Frontal cortex (tissue), 4 donors: ENCODE measurements around the gene FBXO10. TPM values are rescaled to one million over a fixed set of nuclear protein-coding genes. Genes with fewer than 3 reads are reported as not detected.
"Not testable (repeated sequence)": the region's sequence is repeated elsewhere in the genome, so short reads cannot be mapped to it uniquely, and the experiment has no call there.

Experiments used
- DNase-seq, 2 donors: peaks; one replicate each; pipeline ENCODE4 v3.0.0; 2012; ENCODE audit warnings: low spot score in 2 of 2
- FAIRE-seq: peaks from 2 replicates; lab custom pipeline; 2012; peaks lifted over from hg19 to GRCh38; lab: Jason Lieb, UNC
- total RNA-seq: library from RNA; depleted of rRNA; stranded (reverse); fragments of >200 nt; gene quantifications from one replicate; pipeline ENCODE4 v1.2.3, GENCODE V29; 2014
- donor health status: control.
- donor health status: control.
- donor health status: control.

FBXO10 gene
- total RNA-seq, 1 donor from 2014 or later, result 8.6 TPM

DNA sequence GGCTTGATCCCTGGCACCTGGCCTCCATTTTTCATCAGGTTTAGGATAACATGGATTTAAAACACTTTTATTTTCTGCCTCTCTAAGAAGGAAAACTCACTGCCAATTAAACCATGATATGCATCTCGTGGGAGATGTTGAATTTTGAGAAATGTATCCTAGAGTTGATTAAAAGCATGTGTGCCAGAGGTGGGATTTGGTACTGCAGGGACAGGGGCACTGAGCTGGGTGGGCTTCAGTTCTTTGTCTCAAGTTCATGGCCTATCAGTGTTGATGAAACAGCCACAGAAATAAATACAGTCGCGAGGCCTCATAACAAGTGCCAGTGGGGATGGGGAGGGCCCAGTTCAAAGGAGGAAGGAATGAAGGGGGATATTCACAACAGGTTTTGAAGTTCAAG, 55.5 kb downstream of the FBXO10 start:
- FAIRE-seq (no peak), DNase-seq (no peak)

DNA sequence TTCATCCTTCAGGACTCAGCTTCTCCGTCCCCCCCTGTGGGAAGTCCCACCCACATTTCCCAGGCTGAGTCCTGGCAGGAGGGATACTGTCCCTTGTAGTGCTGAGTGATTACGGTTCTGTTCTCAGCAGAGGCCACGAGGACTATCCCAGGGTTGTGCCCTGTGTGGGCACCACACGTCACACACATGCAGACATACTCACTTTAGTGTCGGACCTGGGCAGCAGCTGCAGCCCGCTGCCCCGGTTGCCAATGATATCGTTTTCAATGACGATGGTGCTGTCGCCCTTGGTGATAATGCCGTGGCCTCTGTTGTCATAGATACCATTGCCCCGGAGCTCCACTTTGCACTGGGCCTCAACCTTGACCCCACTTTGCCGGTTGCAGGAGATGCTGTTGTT, 58.3 kb downstream of the FBXO10 start:
- no peak for FAIRE-seq
- no peak for DNase-seq

DNA sequence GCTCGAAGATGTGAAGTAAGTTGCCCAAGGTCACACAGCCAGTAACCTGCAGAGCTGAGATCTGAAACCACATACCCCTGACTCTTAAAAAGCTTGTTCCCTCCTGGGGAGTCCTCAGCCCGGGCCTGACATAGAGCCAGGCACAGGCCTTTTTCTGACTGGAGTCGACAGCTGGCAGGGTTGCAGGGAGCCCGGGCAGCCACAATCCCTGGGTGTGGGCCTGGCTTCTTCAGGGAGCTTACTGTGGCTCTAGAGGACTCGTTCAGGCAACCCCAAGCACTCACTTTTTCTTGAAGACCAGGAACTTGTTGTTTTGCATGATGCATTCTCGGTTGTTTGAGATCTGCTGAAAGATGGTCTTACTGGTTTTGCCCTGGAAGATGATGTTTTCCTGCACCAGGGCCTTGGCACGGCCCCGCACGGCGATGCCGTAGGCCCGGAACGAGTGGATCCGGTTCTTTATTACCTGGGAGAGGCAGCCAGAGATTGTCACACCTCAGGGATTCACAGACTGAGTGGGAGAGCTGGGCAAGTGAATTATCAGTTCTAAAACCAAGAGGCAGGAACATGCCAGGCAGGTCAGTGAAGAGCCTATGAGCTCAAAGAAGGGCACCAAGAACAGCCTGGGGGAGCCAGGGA, 60.4 kb downstream of the FBXO10 start:
- FAIRE-seq (no peak), DNase-seq (no peak)

DNA sequence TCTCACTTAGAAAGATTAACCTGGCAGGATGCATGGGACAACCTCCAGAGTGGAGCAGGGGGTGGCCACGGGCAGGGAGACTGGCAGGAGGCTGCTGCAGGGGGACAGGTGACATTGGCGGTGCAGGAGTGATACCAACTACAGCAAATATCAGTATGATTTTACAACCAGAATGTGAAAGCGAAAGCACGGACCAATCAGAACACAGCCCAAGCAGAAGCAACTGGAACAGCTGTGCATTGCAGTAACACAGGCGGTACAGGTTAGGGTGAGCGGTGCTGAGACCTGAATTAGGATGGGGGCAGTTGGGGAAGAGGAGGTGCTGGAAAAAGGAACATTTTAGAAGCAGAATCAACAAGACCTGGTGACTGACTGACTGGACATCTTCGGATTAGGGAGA, 61.2 kb downstream of the FBXO10 start:
- FAIRE-seq, result no peak
- DNase-seq, result no peak

DNA sequence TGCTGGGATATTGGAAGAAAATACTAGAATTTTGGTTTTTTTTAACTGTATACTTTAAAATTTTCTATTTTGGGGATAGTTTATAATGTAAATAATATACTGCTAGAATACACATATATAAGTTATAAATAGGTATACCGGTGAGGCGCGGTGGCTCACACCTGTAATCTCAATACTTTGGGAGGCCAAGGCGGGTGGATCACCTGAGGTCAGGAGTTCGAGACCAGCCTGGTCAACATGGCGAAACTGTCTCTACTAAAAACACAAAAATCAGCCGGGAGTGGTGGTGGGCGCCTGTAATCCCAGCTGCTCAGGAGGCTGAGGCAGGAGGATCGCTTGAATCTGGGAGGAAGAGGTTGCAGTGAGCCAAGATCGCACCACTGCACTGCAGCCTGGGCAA, 61.8 kb downstream of the FBXO10 start:
- DNase-seq, FAIRE-seq: not testable (repeated sequence)

DNA sequence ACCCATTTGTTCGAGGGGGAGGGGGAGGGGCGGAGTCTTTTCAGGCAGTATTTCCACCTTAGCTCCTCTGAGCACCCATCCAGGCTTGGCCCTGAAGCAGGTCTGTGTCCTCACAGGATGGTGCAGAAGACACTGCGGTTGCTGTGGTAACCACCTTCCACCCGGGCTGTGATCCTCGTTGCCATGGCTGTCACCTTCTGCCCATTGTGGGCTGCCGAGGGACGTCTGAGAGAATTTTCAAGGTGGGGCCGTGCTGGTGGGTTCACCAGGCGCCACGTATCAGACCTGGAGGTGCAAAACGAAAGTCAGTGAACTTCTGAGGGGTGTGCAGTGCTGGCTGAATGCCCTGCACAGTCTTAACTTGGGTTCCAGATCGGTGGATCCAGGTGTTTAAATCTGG, 63.7 kb downstream of the FBXO10 start:
- DNase-seq, result no peak
- FAIRE-seq, result no peak

DNA sequence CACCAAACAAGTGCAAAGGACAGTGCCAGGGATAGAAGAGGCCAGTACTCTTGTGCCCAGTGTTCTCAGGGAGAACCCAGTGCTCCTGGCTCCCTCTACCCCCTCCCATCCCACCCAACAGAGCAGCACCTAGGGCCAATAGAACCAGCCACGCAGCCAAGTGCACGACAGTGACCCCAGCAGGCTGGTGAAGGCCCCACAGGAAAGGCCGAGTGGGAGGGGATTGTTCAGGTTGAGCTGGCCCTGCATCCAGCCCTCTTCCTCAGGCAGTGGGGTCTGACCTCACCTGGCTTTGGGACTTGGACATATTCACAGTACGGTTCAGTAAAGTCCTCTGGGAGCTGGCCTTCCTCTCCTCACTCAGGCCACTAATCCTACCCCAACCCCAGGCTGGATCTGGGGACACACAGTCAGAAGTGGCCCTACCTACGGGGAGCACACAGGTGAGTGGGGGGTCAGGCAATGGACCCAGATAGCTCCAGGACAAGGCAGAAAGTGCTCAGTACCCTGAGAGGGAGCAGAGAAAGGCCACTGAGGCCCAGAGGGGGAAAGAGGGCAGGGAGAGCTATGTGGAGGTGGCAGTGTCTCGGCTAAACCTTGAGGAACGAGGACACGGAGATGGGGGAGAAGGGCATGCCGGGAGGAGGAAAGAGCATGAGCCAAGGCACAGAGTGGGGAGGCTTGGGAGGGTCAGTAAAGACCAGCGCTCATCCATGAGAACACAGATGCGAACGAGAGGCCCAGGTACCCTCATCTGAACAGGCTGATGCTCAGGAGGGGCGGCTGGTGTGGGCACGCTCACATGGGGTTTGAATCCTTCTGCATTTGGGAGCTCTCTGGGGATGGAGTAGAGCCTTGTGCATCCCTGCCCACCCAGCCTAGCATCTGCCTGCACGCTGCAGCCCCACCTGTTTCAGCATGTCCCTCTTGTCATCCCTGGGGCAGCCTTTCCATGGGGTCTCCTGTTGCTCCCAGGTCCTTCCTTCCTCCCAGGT, 64.9 kb downstream of the FBXO10 start:
- DNase-seq, result no peak
- no peak for FAIRE-seq

DNA sequence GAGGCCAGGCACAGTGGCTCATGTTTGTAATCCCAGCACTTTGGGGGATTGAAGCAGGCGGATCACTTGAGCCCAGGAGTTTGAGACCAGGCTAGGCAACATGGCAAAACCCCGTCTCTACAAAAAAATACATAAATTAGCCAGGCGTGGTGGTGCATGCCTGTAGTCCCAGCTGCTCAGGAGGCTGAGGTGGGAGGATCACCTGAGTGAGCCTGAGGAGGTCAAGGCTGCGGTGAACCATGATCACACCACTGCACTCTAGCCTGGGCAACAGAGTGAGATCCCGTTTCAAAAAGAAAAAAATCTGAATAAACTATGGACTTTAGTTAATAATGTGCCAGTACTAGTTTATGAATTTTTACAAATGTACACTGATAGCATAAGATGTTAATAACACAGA, 66.1 kb downstream of the FBXO10 start:
- FAIRE-seq, result not testable (repeated sequence)

DNA sequence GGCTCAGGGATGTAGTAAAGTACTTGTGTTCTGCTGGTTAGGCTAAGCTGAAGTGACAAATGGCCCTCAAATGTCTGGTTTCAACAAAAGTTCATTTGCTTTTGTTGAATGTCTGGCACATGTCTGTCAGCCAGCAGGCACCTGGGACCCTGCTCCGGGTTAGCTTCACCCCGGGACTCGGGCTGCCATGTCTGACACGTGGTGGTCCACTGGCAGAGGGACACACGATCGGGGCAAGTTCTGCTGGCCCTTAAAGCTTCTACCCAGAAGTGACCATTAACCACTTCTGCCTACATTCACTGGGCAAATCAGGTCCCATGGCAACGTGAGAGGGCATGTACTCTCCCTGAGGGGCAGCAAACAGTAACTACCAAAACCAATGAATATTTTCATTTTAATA, 66.6 kb downstream of the FBXO10 start:
- DNase-seq (no peak), FAIRE-seq (no peak)

More for the DNA sequence above, 66.1 kb downstream of the FBXO10 start:
- not testable (repeated sequence) for DNase-seq

DNA sequence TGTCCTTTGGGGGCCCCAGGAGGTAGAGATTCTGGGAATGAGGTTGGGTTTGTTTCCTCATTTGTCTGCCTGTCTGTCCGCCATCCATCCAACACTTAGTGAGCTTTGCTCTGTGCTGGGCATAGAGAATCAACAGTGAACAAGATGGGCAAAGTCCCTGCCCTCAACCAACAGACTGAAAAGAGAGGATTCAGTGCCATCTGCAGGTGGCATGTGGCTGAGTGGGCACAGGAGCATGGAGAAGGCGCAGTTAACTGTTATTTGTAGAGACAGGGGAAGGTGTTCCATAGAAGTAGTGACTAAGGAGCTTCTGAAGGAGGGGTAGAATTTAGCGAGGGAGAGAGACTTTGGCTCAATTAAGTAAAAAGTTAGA, 67.4 kb downstream of the FBXO10 start:
- no peak for DNase-seq

DNA sequence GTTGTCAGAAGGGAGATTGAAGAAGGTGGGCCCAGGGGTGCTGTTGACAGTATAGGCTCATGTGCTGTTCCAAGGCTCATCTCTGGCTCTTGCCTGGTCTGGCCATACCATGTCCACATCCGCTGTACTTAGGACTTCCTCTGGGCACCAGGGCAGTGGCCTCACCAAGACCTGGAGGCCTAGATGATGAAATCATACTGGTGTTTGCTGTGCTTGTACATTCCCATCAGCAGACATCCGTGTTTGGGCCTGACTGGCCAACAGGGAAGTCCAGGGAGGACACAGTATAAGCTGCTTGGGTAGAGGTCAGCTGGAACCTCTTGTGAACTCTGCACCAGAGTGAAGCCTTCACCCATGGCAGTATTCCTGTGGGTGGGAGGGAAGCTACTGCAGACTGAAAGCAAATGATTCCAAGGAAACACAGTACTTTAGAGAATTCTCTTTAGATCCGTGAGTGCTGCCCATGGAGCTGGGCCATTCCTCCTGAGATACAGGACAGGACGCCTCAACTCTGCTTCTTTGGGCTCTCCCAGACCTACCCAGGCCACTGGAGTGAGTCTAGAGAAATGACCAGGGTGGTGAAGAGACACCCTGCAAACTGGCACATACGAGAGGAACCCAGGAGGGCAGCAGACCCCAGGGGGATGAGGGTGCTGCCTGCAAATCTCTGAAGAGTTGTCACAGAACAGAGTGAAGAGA, 67.9 kb downstream of the FBXO10 start:
- DNase-seq (no peak), FAIRE-seq (no peak)

More for the DNA sequence above, 67.4 kb downstream of the FBXO10 start:
- no peak for FAIRE-seq

DNA sequence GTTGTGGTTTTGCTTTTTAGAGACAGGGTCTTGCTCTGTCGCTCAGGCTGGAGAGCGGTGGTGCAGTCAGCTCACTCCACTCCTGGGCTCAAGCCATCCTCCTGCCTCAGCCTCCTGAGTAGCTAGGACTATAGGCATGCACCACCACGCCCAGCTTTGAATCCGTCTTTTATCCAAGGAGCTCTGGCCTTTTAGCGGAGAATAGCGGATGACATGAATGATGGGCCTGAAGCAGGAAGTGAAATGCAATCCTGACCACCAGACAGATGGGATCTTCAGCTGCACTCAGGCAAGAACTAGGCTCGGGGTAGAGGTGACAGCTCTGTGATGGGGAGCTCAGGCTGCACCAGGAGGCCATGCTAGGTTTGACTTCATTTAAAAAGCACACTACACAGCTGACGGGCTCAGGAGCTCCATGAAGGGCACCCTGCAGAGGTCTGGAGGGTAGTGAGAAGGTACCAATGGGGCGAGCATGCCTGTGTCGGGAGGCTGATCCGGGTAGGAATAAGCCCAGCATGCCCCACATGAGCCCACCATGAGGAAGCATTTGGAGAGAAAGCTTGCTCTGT, 68.5 kb downstream of the FBXO10 start:
- FAIRE-seq (no peak), DNase-seq (no peak)

DNA sequence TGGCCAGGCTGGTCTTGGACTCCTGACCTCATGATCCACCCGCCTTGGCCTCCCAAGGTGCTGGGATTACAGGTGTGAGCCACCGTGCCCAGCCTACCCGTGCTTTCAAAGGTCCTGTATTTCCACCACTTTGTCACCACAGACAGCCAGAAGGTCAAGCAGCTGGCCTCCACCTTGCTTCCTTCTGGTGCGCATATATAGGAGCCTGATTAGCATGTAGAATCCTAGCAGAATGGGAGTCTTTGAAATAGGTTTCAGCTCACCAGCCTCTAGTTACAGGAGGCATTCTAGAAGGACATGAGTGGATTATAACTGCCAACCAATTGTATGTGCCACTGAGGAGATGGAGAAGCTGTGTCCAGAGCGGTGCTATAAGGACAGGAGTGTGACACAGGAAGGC, 71.6 kb downstream of the FBXO10 start:
- no peak for DNase-seq
- FAIRE-seq, result no peak

DNA sequence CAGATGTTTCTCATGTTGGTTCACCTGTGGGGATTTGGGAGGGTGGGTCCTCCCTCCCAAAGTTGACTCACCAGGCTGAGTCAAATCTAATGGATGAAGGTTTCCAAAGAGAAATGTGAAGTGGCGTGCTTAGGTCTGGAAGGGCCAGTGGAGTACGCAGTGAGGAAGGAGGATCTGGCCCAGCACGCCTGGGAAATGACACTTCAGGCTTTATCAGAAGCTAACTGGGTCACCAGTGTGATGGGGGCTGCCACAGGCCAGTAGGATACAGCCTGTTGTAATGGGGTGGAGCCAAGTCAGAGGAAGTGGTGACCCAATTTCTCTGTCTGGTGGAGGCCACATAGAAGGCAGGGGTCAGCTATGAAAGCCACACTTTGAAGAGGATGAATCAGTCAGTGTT, 72.4 kb downstream of the FBXO10 start:
- FAIRE-seq (no peak), DNase-seq (no peak)

DNA sequence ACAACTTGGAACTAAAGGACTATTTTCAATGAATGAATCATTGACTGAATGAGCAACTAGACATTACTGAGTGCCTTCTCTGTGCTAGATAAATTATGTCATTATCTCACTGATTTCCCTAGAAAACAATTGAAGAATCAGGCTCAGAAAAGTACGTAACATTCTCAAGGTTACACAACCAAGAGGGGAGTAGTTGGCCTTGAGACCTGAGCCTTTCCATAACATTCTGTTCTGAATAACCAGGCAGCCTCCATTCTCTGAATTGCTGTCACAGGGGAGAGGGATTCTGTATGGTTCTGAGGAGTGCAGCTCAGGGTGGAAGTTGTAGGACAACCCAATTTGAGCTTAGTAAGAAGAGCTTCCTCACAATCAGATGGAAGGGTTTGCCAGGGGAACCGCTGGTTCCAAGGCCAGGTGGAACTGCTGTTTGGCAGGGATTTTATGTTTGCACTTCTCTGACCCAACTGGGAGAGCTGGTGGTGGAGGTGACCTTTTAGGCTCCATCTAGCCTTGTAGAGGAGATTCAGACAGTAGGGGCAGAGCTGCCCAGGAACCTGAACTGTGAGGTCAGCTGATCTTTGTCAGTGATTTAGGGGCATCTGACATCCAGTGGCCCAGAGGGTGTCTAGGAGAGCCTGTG, 74.1 kb downstream of the FBXO10 start:
- FAIRE-seq (no peak), DNase-seq (no peak)

DNA sequence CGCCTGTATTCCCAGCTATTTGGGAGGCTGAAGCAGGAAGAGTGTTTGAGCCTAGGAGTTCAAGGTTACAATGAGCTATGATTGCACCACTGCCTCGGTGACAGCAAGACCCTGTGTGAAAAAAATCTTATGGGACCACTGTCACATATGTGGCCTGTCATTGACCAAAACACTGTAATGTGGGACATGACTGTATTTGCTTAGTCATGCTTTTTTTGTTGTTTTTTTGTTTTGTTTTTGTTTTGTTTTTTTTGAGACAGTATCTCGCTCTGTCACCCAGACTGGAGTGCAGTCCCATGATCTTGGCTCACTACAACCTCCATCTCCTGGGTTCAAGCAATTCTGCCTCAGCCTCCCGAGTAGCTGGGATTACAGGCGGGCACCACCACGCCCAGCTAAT, 76.9 kb downstream of the FBXO10 start:
- no peak for DNase-seq
- FAIRE-seq, result no peak

DNA sequence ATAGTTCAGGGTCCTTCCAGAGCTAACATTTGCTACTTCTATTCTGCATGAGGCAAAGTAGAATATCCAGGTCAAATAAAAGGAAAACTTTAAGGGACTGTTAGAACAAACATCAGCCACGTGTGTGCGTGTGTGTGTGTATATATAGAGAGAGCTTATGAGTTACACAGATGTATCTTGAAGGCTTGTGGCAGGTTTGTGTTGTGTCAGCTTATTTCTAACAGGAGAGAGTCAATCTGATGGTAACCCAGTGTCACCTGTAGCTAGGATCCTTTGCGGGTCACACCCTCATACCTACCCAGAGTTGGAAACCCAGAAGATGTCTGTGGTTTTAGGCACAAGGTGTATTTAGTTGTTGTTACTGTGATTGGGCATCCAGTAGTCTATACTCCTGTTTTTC, 77.7 kb downstream of the FBXO10 start:
- FAIRE-seq, result no peak
- DNase-seq, result no peak

DNA sequence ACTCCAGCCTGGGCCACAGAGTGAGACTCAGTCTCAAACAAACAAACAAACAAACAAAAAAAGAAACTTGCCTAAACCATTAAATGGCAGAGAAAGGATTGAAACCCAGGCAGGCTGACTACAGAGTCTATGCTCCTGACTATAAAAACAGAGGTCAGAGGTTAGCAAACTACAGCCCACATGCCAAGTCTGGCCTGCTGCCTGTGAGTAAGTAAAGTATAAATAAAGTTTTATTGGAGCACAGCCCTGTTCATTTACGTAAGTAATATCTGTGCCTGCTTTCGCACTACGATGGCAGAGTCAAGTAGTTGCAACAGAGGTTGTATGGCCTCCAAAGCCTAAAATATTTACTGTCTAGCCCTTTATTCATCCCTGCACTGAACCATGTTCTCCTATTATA, 78.9 kb downstream of the FBXO10 start:
- FAIRE-seq (no peak), DNase-seq (no peak)

DNA sequence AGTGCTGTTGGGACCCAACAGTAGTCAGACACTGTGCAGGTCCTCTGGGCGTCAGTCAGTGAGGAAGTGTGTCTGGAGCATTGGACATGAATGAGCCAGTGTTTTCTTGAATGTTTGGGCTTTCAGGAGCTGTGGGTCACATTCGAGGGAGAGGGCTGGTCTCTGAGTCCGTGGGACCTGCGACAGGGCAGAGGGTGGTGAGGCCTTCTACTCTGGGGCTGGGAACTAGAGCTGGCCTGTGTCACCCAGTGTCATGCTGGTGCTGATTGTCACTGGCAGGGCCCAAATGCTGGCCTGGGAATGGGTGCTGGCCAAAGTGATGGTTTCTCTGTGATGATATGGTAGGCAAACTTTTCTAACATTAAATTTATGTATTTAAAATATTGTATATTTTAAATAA, 80.2 kb downstream of the FBXO10 start:
- no peak for FAIRE-seq
- DNase-seq, result no peak

DNA sequence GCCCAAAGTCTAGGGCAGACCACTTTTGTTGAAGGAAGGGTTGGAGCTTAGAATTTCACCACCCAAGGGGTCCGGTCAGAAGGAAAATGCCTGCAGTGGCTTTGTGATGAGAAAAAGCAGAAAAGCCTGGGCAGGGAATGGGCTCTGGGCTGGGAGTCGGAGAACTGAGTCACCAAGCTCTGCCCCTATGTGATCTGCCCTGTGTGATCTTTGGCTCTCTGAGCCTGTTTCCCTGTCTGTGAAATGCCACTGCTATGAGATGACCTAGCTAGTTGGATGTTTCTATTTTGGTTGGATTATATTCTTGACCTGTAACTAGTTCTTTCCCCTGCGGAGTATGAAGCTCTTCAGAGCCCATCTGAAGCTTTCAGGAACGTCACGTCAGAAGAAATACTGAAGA, 80.6 kb downstream of the FBXO10 start:
- FAIRE-seq, result no peak
- no peak for DNase-seq
